IPS DF 6.9 (cell line): ENCODE data around the gene CADM1.

Experiments
- DNase-seq: peaks from one replicate; pipeline ENCODE4 v3.0.0-alpha.2; 2013; ENCODE audit warnings: low read depth, low spot score
- H3K27ac ChIP-seq: one replicate; pipeline ENCODE4 v1.5.1; 2013; ENCODE audit warnings: low read length, control low read depth
- H3K27me3 ChIP-seq: 2 replicates; pipeline ENCODE4 v1.6.1; 2013; ENCODE audit warnings: mild to moderate bottlenecking, low read length; ENCODE audit not compliant: control insufficient read depth, insufficient read depth
- H3K36me3 ChIP-seq: 2 replicates; pipeline ENCODE4 v1.6.1; 2013; ENCODE audit warnings: low read length; ENCODE audit not compliant: control insufficient read depth, insufficient read depth
- H3K4me1 ChIP-seq: 2 replicates; pipeline ENCODE4 v1.6.1; 2013; ENCODE audit warnings: low read length; ENCODE audit not compliant: control insufficient read depth, insufficient read depth
- H3K4me3 ChIP-seq: 2 replicates; pipeline ENCODE4 v1.5.1; 2013; ENCODE audit warnings: mild to moderate bottlenecking, low read length
- H3K9me3 ChIP-seq: 2 replicates; pipeline ENCODE4 v1.6.1; 2013; ENCODE audit warnings: low read length, inconsistent platforms; ENCODE audit not compliant: control insufficient read depth, insufficient read depth
- WGBS: extraction: QIAGEN DNeasy Blood & Tissue Kit; methylation state at CpG from one replicate; pipeline ENCODE4 v1.1.7; 2013; ENCODE audit warnings: mixed read lengths, missing lambda C conversion rate; ENCODE audit not compliant: insufficient read length, insufficient coverage; 5-methylcytosine and 5-hydroxymethylcytosine counted together

Gene CADM1

DNA sequence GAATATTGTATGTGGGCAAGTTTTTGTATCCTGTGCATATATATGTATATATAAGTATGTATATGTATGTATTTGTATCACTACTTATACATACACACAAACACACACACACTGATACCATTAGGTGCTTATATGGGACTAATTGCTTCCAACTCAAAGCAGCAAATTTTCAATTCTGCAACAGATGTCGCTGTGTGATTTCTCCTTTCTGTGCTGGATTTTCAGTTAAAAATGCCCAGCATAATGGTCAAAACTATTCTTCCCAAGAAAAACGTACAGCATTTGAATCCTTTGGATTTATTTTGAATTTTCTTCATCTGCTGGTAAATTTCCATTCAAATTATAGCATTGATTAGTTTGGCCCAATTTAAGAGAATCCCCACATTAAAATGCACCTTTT, 4.3 kb downstream of the CADM1 start:
- DNase-seq, result no peak

DNA sequence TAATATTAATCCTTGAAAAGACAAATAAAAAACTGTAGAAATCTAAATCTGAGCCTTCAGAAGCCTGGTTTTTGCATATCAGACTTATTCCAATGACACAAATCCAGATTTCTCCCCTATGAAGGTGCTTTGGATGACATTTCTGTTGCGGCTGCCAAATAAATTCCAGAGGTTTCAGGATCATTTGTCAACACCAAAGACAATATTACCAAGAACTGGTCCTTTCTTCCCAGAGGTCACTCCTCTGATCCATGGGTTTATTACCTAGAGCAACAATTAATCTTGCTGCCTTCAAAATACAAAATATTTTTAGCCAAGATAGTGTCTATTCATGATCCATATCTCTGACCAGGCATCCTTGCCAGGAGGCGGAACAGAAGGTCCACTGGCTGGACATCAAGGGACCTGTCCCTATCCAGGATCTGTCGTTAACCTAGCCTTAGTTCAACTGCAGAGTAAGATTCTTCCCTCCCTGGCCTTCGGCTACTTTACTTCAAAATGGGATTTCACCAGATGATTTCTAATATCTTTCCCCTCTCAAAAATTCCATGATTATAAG, 4.9 kb downstream of the CADM1 start:
- no CpG with 5 or more reads among the region's 4 CpGs for WGBS
- no peaks in the 10 kb centered on the region for H3K9me3 ChIP-seq
- H3K4me3 ChIP-seq, result no peak overlapping the region
- H3K36me3 ChIP-seq, result no peaks in the 10 kb centered on the region
- H3K27ac ChIP-seq, result no peak overlapping the region
- peaks cover 4% of the 10 kb centered on the region; the same call in 1 of the 2 replicates for H3K4me1 ChIP-seq
- peaks cover 22% of the 10 kb centered on the region; the same call in 1 of the 2 replicates for H3K27me3 ChIP-seq
- no peak for DNase-seq

More for the DNA sequence above, 4.3 kb downstream of the CADM1 start:
- Histone ChIP-seq H3K27ac (no peak overlapping the region), H3K36me3 (no peaks in the 10 kb centered on the region), H3K4me3 (no peak overlapping the region), H3K9me3 (no peaks in the 10 kb centered on the region), H3K4me1 (peaks cover 4% of the 10 kb centered on the region; the same call in 1 of the 2 replicates), H3K27me3 (peaks cover 22% of the 10 kb centered on the region; the same call in 1 of the 2 replicates)
- no CpG with 5 or more reads among the region's 2 CpGs for WGBS

DNA sequence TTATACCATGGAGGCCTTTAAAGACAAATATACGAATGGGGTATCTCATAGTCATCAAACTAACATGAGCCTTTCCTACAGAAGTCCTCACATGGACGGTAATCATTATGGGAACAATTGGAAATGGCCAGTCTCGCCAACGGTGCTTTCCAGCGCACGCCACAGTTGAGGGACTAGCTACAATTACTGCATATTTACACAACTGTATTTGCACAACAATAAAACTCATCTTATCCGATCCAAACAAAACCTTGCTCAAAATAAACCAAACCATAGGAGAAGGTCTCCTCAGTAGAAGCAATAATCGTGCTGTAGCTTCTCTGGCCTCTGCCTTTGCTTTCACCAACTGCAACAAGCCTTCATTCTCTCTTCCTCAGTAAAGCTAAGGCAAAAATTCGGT, 5.9 kb downstream of the CADM1 start:
- WGBS, result no CpG with 5 or more reads among the region's 9 CpGs
- Histone ChIP-seq H3K4me3 (no peak overlapping the region), H3K4me1 (peaks cover 4% of the 10 kb centered on the region; the same call in 1 of the 2 replicates), H3K27me3 (peaks cover 22% of the 10 kb centered on the region; the same call in 1 of the 2 replicates), H3K9me3 (no peaks in the 10 kb centered on the region), H3K27ac (no peak overlapping the region), H3K36me3 (no peaks in the 10 kb centered on the region)
- no peak for DNase-seq

DNA sequence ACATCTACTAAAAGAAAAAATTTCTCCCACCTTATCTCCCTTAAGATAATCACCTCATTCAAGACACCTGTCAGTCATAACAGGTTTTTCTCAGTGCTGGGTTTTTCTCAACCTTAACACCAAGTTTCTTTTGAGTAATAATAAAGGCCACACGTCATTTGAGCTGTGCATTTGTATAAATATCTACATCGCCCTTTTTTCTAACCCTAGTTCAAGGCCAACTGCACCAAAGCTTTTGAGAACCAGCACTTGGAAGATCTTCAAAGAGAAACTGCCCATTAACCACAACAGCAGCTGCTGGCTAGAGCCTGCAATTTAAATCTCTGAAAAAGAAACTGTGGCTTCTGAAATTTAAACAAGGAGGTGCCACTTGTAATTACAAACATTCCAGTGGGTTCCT, 6.9 kb downstream of the CADM1 start:
- no CpG with 5 or more reads among the region's 2 CpGs for WGBS
- Histone ChIP-seq H3K9me3 (no peaks in the 10 kb centered on the region), H3K27ac (no peak overlapping the region), H3K4me1 (peaks cover 4% of the 10 kb centered on the region; the same call in 1 of the 2 replicates), H3K36me3 (no peaks in the 10 kb centered on the region), H3K27me3 (peaks cover 19% of the 10 kb centered on the region; the same call in 1 of the 2 replicates), H3K4me3 (no peak overlapping the region)
- no peak for DNase-seq

DNA sequence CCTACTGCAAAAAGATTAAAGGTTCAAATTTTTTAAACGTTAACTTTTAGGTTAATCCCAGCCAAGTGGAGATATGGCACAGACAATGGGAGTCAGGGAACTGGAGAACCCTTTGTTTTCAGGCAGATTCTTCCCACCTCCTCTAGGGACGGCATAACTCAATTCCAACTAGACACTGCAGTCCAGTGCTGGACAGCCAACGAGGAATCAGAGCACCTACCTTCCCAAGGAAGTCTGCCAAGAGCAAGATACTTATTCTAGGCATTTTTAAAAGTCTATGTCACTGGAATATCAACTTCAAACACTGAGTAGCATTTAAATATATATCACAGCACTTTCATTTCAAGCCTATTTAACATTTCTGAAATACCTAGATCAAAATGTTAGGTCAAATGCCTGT, 7.3 kb downstream of the CADM1 start:
- H3K27ac ChIP-seq, result no peak overlapping the region
- no peaks in the 10 kb centered on the region for H3K9me3 ChIP-seq
- DNase-seq, result no peak
- WGBS, result no CpG with 5 or more reads among the region's 3 CpGs
- H3K4me1 ChIP-seq, result peaks cover 2% of the 10 kb centered on the region; the same call in 1 of the 2 replicates
- H3K27me3 ChIP-seq, result peaks cover 14% of the 10 kb centered on the region; the same call in 1 of the 2 replicates
- H3K4me3 ChIP-seq, result no peak overlapping the region
- H3K36me3 ChIP-seq, result no peaks in the 10 kb centered on the region

DNA sequence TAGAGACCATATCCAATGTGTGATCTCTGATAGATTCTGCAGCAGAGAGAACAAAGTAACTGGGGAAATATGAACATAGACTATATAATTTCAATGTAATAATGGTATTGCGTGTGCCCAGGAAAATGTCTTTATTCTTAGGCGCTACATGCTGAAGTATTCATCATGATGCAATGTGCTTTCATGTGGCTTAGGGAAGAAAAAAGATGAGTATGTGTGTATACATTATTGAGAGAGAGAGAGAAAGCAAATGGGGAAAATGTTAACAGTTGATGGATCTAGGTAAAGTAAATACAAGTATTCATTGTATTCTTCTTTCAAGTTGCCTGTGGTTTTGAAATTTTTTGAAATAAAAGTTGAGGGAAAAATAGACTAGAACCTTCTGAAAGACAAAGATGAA, 10.3 kb downstream of the CADM1 start:
- no peak for DNase-seq
- WGBS, result no CpG with 5 or more reads among the region's 2 CpGs
- Histone ChIP-seq H3K4me3 (no peak overlapping the region), H3K4me1 (peaks cover 2% of the 10 kb centered on the region; the same call in 1 of the 2 replicates), H3K36me3 (no peaks in the 10 kb centered on the region), H3K27me3 (no peaks in the 10 kb centered on the region), H3K27ac (no peak overlapping the region), H3K9me3 (no peaks in the 10 kb centered on the region)

DNA sequence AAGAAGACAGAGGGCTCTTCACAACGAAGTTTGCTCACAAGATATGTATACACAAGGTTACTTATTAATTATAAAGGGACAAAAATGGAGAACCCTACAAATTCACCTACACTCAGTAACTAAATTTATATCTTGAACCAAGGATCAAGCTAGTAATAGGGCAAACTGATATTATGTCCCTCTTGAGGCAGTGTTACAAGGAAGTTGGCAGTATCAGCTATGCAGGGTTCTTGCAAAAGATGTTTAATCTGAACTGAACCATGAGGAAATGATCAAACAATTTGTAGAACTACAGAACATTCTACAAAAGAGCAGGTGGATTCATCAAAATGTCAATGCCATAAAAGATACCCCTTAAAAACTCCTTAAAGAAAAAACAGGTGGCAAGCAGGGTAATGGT, 10.7 kb downstream of the CADM1 start:
- Histone ChIP-seq H3K9me3 (no peaks in the 10 kb centered on the region), H3K27ac (no peak overlapping the region), H3K4me3 (no peak overlapping the region), H3K27me3 (no peaks in the 10 kb centered on the region), H3K4me1 (peaks cover 2% of the 10 kb centered on the region; the same call in 1 of the 2 replicates), H3K36me3 (no peaks in the 10 kb centered on the region)
- no peak for DNase-seq
- no CpG with 5 or more reads among the region's 1 CpG for WGBS

DNA sequence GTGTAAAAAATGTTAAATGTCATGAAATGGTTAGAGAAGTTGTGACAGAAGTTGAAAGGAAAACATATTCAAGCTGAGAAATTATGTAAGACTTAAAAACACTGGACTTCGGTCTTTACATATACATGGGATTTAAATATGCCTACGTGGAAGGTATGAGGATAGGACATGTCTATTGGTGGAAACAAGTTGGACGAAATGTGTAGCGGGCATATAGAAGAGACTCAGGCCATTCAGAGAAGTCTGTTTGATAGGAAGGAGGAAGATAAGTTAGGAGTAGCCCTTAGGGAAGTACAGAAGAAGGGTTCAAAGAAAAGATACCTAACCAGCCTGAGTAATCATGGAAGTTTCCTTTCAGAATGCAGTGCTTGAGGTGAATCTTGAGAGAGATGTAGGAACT, 14.7 kb downstream of the CADM1 start:
- no peak for DNase-seq
- H3K27me3 ChIP-seq, result no peaks in the 10 kb centered on the region
- no CpG with 5 or more reads among the region's 4 CpGs for WGBS
- H3K4me1 ChIP-seq, result no peaks in the 10 kb centered on the region
- H3K4me3 ChIP-seq, result no peak overlapping the region
- no peaks in the 10 kb centered on the region for H3K36me3 ChIP-seq
- no peaks in the 10 kb centered on the region for H3K9me3 ChIP-seq
- H3K27ac ChIP-seq, result no peak overlapping the region

DNA sequence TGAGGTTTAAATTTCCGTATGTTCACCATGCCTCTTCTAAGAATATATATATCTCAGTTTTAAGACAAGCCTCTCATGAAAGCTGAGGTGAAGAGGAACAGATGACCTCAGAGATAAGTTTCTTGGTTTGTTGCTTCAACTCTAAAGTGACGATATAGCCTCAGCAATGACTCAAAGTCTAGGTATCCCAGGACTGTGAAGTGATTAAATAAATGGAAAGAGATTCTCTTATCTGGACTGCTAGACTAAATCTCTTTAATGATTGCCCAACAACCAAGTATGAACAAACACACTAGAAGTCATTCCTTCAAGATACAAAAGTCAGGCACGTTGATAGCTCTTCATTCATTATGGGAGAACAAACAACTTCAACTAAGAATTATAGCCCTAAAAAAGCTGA, 15.3 kb downstream of the CADM1 start:
- no peaks in the 10 kb centered on the region for H3K27me3 ChIP-seq
- no peaks in the 10 kb centered on the region for H3K9me3 ChIP-seq
- no peaks in the 10 kb centered on the region for H3K36me3 ChIP-seq
- H3K4me3 ChIP-seq, result no peak overlapping the region
- no CpG with 5 or more reads among the region's 3 CpGs for WGBS
- no peaks in the 10 kb centered on the region for H3K4me1 ChIP-seq
- no peak overlapping the region for H3K27ac ChIP-seq
- DNase-seq, result no peak

DNA sequence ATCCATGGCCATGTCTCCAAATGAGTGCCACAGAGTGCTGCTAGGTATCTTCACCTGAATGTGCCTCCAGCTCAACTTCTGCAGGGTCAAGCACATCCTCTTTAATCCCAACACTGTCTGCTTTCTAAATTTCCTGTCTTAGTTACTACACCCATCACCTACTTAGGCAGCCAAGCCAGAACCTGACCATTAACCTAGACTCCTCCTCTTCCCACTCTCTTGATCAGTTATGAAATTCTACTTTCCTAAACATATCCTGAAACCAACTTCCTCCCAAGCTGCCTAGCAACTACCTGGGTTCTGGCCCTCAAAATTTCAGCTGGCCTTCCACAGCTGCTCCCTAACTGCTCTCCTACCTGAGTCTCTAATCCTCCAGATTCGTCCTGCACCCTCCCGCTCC, 22.7 kb downstream of the CADM1 start:
- no peak overlapping the region for H3K27ac ChIP-seq
- WGBS, result no CpG with 5 or more reads among the region's 2 CpGs
- peaks cover 1% of the 10 kb centered on the region; the same call in 1 of the 2 replicates for H3K27me3 ChIP-seq
- H3K36me3 ChIP-seq, result no peaks in the 10 kb centered on the region
- H3K4me3 ChIP-seq, result no peak overlapping the region
- H3K4me1 ChIP-seq, result no peaks in the 10 kb centered on the region
- no peaks in the 10 kb centered on the region for H3K9me3 ChIP-seq
- no peak for DNase-seq

DNA sequence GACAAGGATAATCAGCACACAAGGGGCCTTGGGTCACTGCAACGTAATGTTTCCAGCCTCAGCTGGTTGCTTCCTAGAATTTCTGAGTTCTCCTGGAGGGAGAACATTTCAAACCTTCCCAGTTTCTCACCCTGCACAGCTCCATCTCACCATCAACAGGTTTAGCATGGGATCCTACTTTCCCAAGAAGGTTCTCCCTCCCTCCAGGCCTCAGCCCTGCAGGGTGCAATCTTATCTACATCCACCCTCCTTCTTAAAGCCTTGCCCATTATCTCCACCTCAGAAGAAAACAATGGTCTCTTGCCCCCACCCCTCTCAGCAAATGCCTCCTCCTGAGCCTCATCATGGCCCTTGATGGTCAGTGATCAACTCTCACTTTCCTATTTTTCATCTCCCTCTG, 23.6 kb downstream of the CADM1 start:
- Histone ChIP-seq H3K27me3 (peaks cover 1% of the 10 kb centered on the region; the same call in 1 of the 2 replicates), H3K36me3 (no peaks in the 10 kb centered on the region), H3K4me1 (no peaks in the 10 kb centered on the region), H3K9me3 (no peaks in the 10 kb centered on the region), H3K4me3 (no peak overlapping the region), H3K27ac (no peak overlapping the region)
- no CpG with 5 or more reads among the region's 1 CpG for WGBS
- DNase-seq, result no peak
